Neural cell (in vitro differentiated cells): ENCODE data around the gene ITGA1. TPM values are rescaled to one million over a fixed set of nuclear protein-coding genes. Genes with fewer than 3 reads are reported as not detected.

Experiments used
- H2AFZ ChIP-seq: fragments of 200-600, 300-800 bp; sonication (generic), shearing (Covaris generic); 2 replicates; pipeline ENCODE4 v1.6.0; 2014; ENCODE audit warnings: low read depth, mild to moderate bottlenecking, antibody characterized with exemption, low read length, moderate library complexity
- H3F3A ChIP-seq: fragments of 200-600 bp; shearing (Covaris generic); 2 replicates; pipeline ENCODE4 v1.6.1; 2016; ENCODE audit warnings: mild to moderate bottlenecking, moderate library complexity, mixed read lengths, antibody characterized with exemption, low read length; ENCODE audit not compliant: insufficient read depth, poor library complexity, severe bottlenecking
- H3K27ac ChIP-seq: fragments of 200-600, 300-800 bp; sonication (generic), shearing (Covaris generic); 2 replicates; pipeline ENCODE4 v1.5.1; 2014; ENCODE audit warnings: mild to moderate bottlenecking, low read length, moderate library complexity
- H3K27me3 ChIP-seq: fragments of 300-800, 200-600 bp; sonication (generic), shearing (Covaris generic); 2 replicates; pipeline ENCODE4 v1.6.0; 2014; ENCODE audit warnings: mild to moderate bottlenecking, low read depth, low read length, moderate library complexity; ENCODE audit not compliant: insufficient read depth
- H3K36me3 ChIP-seq: fragments of 300-800, 200-600 bp; sonication (generic), shearing (Covaris generic); 2 replicates; pipeline ENCODE4 v1.5.1; 2014; ENCODE audit warnings: mild to moderate bottlenecking, antibody characterized with exemption, low read length, moderate library complexity; ENCODE audit not compliant: insufficient read depth
- H3K4me2 ChIP-seq: fragments of 300-800, 200-600 bp; sonication (generic), shearing (Covaris generic); 2 replicates; pipeline ENCODE4 v1.6.0; 2014; ENCODE audit warnings: mild to moderate bottlenecking, low read length
- H3K4me3 ChIP-seq: fragments of 300-800, 200-600 bp; sonication (generic), shearing (Covaris generic); 2 replicates; pipeline ENCODE4 v1.5.1; 2014; ENCODE audit warnings: mild to moderate bottlenecking, low read length, moderate library complexity
- H3K79me2 ChIP-seq: fragments of 200-600 bp; shearing (Covaris generic); replicated peaks from 2 replicates; pipeline ENCODE4 v1.6.0; 2014; ENCODE audit warnings: mild to moderate bottlenecking, low read length, moderate library complexity; ENCODE audit not compliant: insufficient read depth
- H3K9ac ChIP-seq: fragments of 300-800, 200-600 bp; sonication (generic), shearing (Covaris generic); 2 replicates; pipeline ENCODE4 v1.6.1; 2016; ENCODE audit warnings: mild to moderate bottlenecking, low read length, mixed read lengths
- H3K9me2 ChIP-seq: fragments of 200-600 bp; shearing (Covaris generic); 2 replicates; pipeline ENCODE4 v1.6.1; 2016; ENCODE audit warnings: mild to moderate bottlenecking, low read length, mixed read lengths; ENCODE audit not compliant: insufficient read depth
- H3K9me3 ChIP-seq: fragments of 200-600, 300-800 bp; sonication (generic), shearing (Covaris generic); 2 replicates; pipeline ENCODE4 v1.6.1; 2016; ENCODE audit warnings: mild to moderate bottlenecking, mixed run types, low read length, moderate library complexity, mixed read lengths
- H4K20me1 ChIP-seq: fragments of 200-600 bp; shearing (Covaris generic); 2 replicates; pipeline ENCODE4 v1.6.1; 2016; ENCODE audit warnings: mild to moderate bottlenecking, mixed run types; ENCODE audit not compliant: insufficient read depth
- CTCF ChIP-seq: fragments of 450-650 bp; IDR thresholded peaks from 2 replicates; pipeline ENCODE4 v1.5.1; 2014; ENCODE audit warnings: antibody characterized with exemption, mild to moderate bottlenecking, moderate library complexity; ENCODE audit not compliant: poor library complexity, severe bottlenecking
- EP300 ChIP-seq: fragments of 450-650 bp; conservative IDR thresholded peaks from 2 replicates; pipeline ENCODE4 v1.6.1; 2014; ENCODE audit warnings: antibody characterized with exemption, mild to moderate bottlenecking, moderate library complexity; ENCODE audit not compliant: poor library complexity, severe bottlenecking
- EZH2 ChIP-seq: fragments of 200-600, 300-800 bp; shearing (Covaris generic), sonication (generic); IDR thresholded peaks from 2 replicates; pipeline ENCODE4 v1.6.1; 2014; ENCODE audit warnings: antibody characterized with exemption, low read length, borderline replicate concordance, mild to moderate bottlenecking; ENCODE audit not compliant: insufficient read depth, poor library complexity, severe bottlenecking
- MXI1 ChIP-seq: fragments of 450-650 bp; conservative IDR thresholded peaks from 2 replicates; pipeline ENCODE4 v1.6.1; 2014; ENCODE audit warnings: antibody characterized with exemption, mild to moderate bottlenecking; ENCODE audit not compliant: poor library complexity, severe bottlenecking
- POLR2AphosphoS5 ChIP-seq: IDR thresholded peaks from 2 replicates; pipeline ENCODE4 v1.6.1; 2012
- RAD21 ChIP-seq: fragments of 450-650 bp; conservative IDR thresholded peaks from 2 replicates; pipeline ENCODE4 v1.6.1; 2014; ENCODE audit warnings: antibody characterized with exemption, mild to moderate bottlenecking, moderate library complexity
- REST ChIP-seq: IDR thresholded peaks from 2 replicates; pipeline ENCODE4 v1.6.1; 2012; ENCODE audit warnings: borderline replicate concordance
- SMC3 ChIP-seq: fragments of 450-650 bp; conservative IDR thresholded peaks from 2 replicates; pipeline ENCODE4 v1.6.1; 2014; ENCODE audit warnings: antibody characterized with exemption, mild to moderate bottlenecking, moderate library complexity; ENCODE audit not compliant: poor library complexity
- TAF1 ChIP-seq: IDR thresholded peaks from 2 replicates; pipeline ENCODE4 v1.6.1; 2012; ENCODE audit warnings: low read depth
- polyA plus RNA-seq: library from polyadenylated mRNA; depleted of rRNA; stranded (reverse); fragments of >200 nt; gene quantifications from 2 replicates; pipeline ENCODE4 v1.2.3, GENCODE V29; 2014

ITGA1 gene
- polyA plus RNA-seq, 1 donor from 2014 or later, result 0.15 TPM

- Histone ChIP-seq H3K27me3 (no peaks in the 10 kb centered on the region), H3K9ac (no peak overlapping the region), H3K9me2 (no peaks in the 10 kb centered on the region), H4K20me1 (no peaks in the 10 kb centered on the region), H3K36me3 (no peaks in the 10 kb centered on the region), H3K79me2 (no peaks in the 10 kb centered on the region), H3K9me3 (no peaks in the 10 kb centered on the region), H3K4me3 (no peak overlapping the region), H3K27ac (no peak overlapping the region), H3K4me2 (no peak overlapping the region), H3F3A (no peaks in the 10 kb centered on the region), H2AFZ (no peak overlapping the region)
- TF ChIP-seq MXI1 (no peak), REST (no peak), CTCF (no peak), SMC3 (no peak), TAF1 (no peak), POLR2AphosphoS5 (no peak), RAD21 (no peak), EP300 (no peak), EZH2 (no peak)
These were observed 30.2 kb upstream of the ITGA1 start for GRCh38 chr5:52757527-52757926.

GRCh38 chr5:52758014-52758413 is 29.7 kb upstream of the ITGA1 start:
- H3K27ac ChIP-seq, result no peak overlapping the region
- no peaks in the 10 kb centered on the region for H3K36me3 ChIP-seq
- H3K27me3 ChIP-seq, result no peaks in the 10 kb centered on the region
- H3K4me3 ChIP-seq, result no peak overlapping the region
- no peak overlapping the region for H3K9ac ChIP-seq
- no peaks in the 10 kb centered on the region for H3F3A ChIP-seq
- H4K20me1 ChIP-seq, result no peaks in the 10 kb centered on the region
- no peak overlapping the region for H3K4me2 ChIP-seq
- H2AFZ ChIP-seq, result no peak overlapping the region
- no peaks in the 10 kb centered on the region for H3K79me2 ChIP-seq
- no peaks in the 10 kb centered on the region for H3K9me3 ChIP-seq
- no peak for TF ChIP-seq SMC3
- no peak for TF ChIP-seq CTCF
- no peak for TF ChIP-seq TAF1
- TF ChIP-seq MXI1, result no peak
- no peak for TF ChIP-seq EZH2
- TF ChIP-seq REST, result no peak
- TF ChIP-seq RAD21, result no peak
- TF ChIP-seq EP300, result no peak
- no peak for TF ChIP-seq POLR2AphosphoS5
- H3K9me2 ChIP-seq, result no peaks in the 10 kb centered on the region
